ENCODE data around the gene GUCY2C.

The GUCY2C gene

DNA sequence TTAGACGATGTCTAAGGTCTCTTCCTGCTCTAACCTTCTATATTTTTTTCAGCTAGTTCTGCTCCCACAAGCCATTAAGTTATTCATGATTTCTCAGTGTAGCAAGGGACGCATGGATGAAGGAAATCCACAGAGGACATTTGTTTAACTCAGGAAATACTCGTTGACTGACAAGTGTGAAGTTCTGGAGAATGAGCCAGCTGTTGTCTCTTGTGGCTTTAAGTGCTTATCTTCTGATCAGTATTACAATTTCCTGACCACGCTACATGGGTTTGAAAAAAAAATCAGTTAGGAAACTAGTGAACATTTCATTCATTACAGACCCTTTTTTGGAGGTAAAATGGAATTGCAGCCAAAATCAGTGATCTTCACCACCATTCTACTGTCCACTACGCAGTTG is 53.1 kb downstream of the GUCY2C start (continued):
- no peak for TF ChIP-seq ZNF26 (tag by site-specific recombination; IDR thresholded peaks at IDR 0.05)
- TF ChIP-seq SP3 (tag by site-specific recombination; IDR thresholded peaks at IDR 0.05), result no peak
- TF ChIP-seq, protein P1, sequence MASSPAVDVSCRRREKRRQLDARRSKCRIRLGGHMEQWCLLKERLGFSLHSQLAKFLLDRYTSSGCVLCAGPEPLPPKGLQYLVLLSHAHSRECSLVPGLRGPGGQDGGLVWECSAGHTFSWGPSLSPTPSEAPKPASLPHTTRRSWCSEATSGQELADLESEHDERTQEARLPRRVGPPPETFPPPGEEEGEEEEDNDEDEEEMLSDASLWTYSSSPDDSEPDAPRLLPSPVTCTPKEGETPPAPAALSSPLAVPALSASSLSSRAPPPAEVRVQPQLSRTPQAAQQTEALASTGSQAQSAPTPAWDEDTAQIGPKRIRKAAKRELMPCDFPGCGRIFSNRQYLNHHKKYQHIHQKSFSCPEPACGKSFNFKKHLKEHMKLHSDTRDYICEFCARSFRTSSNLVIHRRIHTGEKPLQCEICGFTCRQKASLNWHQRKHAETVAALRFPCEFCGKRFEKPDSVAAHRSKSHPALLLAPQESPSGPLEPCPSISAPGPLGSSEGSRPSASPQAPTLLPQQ (tag by site-specific recombination; IDR thresholded peaks at IDR 0.05), result no peak

DNA sequence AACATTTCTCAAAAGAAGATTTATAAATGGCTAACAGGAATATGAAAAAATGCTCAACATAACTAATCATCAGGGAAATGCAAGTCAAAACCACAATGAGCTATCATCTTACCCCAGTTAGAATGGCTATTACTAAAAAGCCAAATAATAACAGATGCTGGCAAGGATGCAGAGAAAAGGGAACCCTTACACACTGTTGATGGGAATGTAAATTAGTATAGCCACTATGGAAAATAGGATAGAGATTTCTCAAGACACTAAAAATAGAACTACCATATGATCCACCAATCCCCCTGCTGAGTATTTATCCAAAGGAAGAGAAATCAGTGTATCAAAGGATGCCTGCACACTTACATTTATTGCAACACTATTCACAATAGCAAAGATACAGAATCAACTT is 58.3 kb downstream of the GUCY2C start:
- ChIA-PET POLR2A (no interaction called here), CTCF (interaction anchor here (0.9 kb wide), 1 partner anchor 9 kb away, joined by 4 read pairs; no protein-coding TSS in a partner anchor)
- no peak overlapping the region for H3K4me3 ChIP-seq (ENCODE audit: low read depth, low read length)
- H3K9me3 ChIP-seq (ENCODE audit: control insufficient read depth, insufficient read depth, low read depth, low read length), result peaks cover 5% of the 10 kb centered on the region; the same call in 1 of the 2 replicates
- H3K4me1 ChIP-seq (ENCODE audit: control insufficient read depth, insufficient read depth, low read length), result no peaks in the 10 kb centered on the region
- TF ChIP-seq HOXA7 (CRISPR knock-in tag; IDR thresholded peaks at IDR 0.05; ENCODE audit: borderline replicate concordance), result no peak
- no peak for TF ChIP-seq MZF1 (tag by site-specific recombination; IDR thresholded peaks at IDR 0.05; ENCODE audit: borderline replicate concordance)
- no peak for TF ChIP-seq ZNF221 (tag by site-specific recombination; IDR thresholded peaks at IDR 0.05; ENCODE audit: borderline replicate concordance)
- TF ChIP-seq MYNN (tag by site-specific recombination; IDR thresholded peaks at IDR 0.05; ENCODE audit: borderline replicate concordance), result no peak
- no peak for TF ChIP-seq ZIC2 (tag by site-specific recombination; IDR thresholded peaks at IDR 0.05)
- no peak for TF ChIP-seq ZNF571 (tag by site-specific recombination; IDR thresholded peaks at IDR 0.05)
- no peak for TF ChIP-seq ZNF362 (tag by site-specific recombination; IDR thresholded peaks at IDR 0.05)
- TF ChIP-seq ZNF629 (tag by site-specific recombination; IDR thresholded peaks at IDR 0.05), result no peak
- no peak for TF ChIP-seq ZNF513 (tag by site-specific recombination; IDR thresholded peaks at IDR 0.05)
- TF ChIP-seq PBX3 (CRISPR knock-in tag; IDR thresholded peaks at IDR 0.05), result no peak
- no peaks in the 10 kb centered on the region for H3K36me3 ChIP-seq (ENCODE audit: control insufficient read depth in 2 of 2, insufficient read depth in 1 of 2, low read length in 2 of 2)
- no peak overlapping the region for H3K27ac ChIP-seq (ENCODE audit: extremely low read depth, low read depth, low read length)

DNA sequence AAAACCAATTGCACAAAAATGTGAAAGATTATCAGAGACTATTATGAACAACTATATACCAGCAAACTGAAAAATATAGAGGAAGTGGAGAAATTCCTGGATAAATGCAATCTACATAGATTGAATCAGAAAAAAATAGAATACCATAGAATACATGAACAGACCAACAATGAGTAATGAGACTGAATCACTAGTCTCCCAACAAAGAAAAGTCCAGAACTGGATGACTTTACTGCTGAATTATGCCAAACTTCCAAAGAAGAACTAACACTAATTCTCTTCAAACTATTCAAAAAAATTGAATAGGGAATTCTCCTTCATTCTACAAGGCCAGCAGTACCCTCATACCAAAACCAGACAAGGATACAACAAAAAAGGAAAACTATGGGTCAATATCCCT is 60.6 kb downstream of the GUCY2C start:
- ChIA-PET POLR2A (no interaction called here), CTCF (interaction anchor here (0.6 kb wide), 1 partner anchor 360 kb away, joined by 3 read pairs; no protein-coding TSS in a partner anchor)
- Histone ChIP-seq H3K36me3 (ENCODE audit: control insufficient read depth in 2 of 2, insufficient read depth in 1 of 2, low read length in 2 of 2) (no peaks in the 10 kb centered on the region), H3K9me3 (ENCODE audit: control insufficient read depth, insufficient read depth, low read depth, low read length) (peaks cover 5% of the 10 kb centered on the region; the same call in 1 of the 2 replicates), H3K4me1 (ENCODE audit: control insufficient read depth, insufficient read depth, low read length) (no peaks in the 10 kb centered on the region), H3K4me3 (ENCODE audit: low read depth, low read length) (no peak overlapping the region), H3K27ac (ENCODE audit: extremely low read depth, low read depth, low read length) (no peak overlapping the region)
- no peak for TF ChIP-seq ZNF76 (tag by site-specific recombination; IDR thresholded peaks at IDR 0.05; ENCODE audit: borderline replicate concordance, low read depth)
- no peak for TF ChIP-seq KLF16 (tag by site-specific recombination; IDR thresholded peaks at IDR 0.05)
- TF ChIP-seq GFI1B (tag by site-specific recombination; IDR thresholded peaks at IDR 0.05), result no peak
- TF ChIP-seq ZNF629 (tag by site-specific recombination; IDR thresholded peaks at IDR 0.05), result no peak
- TF ChIP-seq IKZF3 (tag by site-specific recombination; IDR thresholded peaks at IDR 0.05), result no peak
- TF ChIP-seq ZNF621 (tag by site-specific recombination; IDR thresholded peaks at IDR 0.05), result no peak
- no peak for TF ChIP-seq ZNF513 (tag by site-specific recombination; IDR thresholded peaks at IDR 0.05)
- TF ChIP-seq PBX3 (CRISPR knock-in tag; IDR thresholded peaks at IDR 0.05), result no peak
- TF ChIP-seq, protein P2, sequence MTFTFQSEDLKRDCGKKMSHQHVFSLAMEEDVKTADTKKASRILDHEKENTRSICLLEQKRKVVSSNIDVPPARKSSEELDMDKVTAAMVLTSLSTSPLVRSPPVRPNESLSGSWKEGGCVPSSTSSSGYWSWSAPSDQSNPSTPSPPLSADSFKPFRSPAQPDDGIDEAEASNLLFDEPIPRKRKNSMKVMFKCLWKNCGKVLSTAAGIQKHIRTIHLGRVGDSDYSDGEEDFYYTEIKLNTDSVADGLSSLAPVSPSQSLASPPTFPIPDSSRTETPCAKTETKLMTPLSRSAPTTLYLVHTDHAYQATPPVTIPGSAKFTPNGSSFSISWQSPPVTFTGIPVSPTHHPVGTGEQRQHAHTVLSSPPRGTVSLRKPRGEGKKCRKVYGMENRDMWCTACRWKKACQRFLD (tag by site-specific recombination; IDR thresholded peaks at IDR 0.05), result no peak
- no peak for TF ChIP-seq ZNF169 (tag by site-specific recombination; IDR thresholded peaks at IDR 0.05)
- TF ChIP-seq ZNF211 (tag by site-specific recombination; IDR thresholded peaks at IDR 0.05; ENCODE audit: low read depth), result no peak
- no peak for TF ChIP-seq KLF10 (tag by site-specific recombination; IDR thresholded peaks at IDR 0.05)
- no peak for TF ChIP-seq ZNF248 (tag by site-specific recombination; IDR thresholded peaks at IDR 0.05)
